PC-3 (cell line): Measurements from ENCODE around the gene ASXL2.

Experiments used
- CTCF ChIP-seq: fragments of 300-600 bp; sonication (generic); conservative IDR thresholded peaks from 2 replicates; pipeline ENCODE4 v1.5.1; 2017; ENCODE audit warnings: antibody characterized with exemption, low read depth, mild to moderate bottlenecking, low read length
- EZH2 ChIP-seq: fragments of 300-600 bp; sonication (generic); IDR thresholded peaks from one replicate; pipeline ENCODE4 v1.6.1; 2017; ENCODE audit warnings: antibody characterized with exemption, mild to moderate bottlenecking, low read length; ENCODE audit not compliant: unreplicated experiment
- EZH2phosphoT487 ChIP-seq: fragments of 300-600 bp; sonication (generic); IDR thresholded peaks from 2 replicates; pipeline ENCODE4 v1.6.1; 2018; ENCODE audit warnings: mild to moderate bottlenecking, antibody characterized with exemption, low read length, borderline replicate concordance

DNA sequence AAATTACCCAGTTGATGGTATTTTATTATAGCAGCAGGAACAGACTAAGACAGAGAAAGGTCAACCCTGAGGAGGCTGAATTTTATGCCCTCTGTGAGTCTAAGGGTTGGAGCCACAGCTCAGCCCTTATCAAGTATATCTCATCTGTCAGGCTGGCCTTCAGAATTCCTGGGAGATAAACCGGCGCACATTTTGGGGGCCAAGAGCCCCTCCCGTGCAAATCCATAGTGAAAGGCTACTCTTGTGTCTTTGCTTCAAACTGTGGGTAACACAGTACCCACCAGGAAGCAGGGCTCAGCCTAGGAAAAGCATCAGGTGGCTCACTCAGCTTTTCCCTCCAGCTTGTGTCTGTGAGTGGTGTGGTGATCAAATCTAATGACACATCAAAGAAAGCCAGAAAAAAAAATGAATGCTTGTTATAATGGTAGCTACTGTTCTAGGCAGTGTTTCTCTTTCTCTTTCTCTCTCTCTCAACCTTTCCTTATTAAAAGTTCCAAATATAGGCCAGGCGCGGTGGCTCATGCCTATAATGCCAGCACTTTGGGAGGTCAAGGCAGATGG lies 25.0 kb upstream of the ASXL2 start:
- TF ChIP-seq EZH2phosphoT487 = no peak
- no peak for TF ChIP-seq CTCF
- TF ChIP-seq EZH2 = no peak
